GM21786 (cell line): ENCODE results near the gene GSTO1.

ENCODE experiments used
- ATAC-seq: cut with Tn5 transposase; IDR thresholded peaks from one replicate; pipeline ENCODE4 v1.9.1; 2021; ENCODE audit not compliant: unreplicated experiment

GSTO1 gene

DNA sequence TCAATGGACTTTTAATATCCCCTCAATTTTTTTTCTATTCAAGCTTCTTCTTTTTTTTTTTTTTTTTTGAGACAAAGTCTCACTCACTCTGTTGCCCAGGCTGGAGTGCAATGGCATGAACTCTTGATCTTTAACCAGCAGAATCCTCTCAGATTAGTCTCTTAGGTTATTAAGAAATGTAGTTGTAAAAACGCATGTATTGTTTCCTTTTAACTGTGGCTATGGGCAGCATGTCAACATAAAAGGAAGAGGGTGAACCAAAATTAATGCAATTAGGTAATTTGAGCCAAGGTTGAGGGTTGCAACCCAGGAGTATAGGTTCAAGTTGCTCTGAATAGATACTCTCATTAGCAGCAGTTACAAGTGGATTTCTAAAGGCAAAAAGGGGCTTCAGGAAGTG is 4.3 kb upstream of the GSTO1 start:
- ATAC-seq: no peak

DNA sequence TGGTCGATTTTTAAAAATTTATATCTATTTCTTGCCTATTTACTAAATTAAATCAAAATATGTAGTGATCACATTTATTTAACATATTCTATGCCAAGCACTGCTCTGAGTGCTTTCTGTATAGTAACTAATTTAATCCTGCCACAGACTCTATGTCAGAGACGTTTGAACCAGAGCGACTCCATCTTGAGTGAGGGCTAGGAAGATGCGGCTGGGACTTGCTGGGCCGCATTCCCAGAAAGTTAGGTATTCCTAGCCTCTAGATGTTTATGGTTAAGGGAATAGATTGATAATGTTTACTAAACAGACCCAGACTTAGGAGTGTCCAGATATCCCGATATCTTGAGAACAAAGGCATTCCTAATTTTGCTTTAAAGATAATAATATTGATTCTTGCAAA is 3.2 kb upstream of the GSTO1 start:
- ATAC-seq: no peak

DNA sequence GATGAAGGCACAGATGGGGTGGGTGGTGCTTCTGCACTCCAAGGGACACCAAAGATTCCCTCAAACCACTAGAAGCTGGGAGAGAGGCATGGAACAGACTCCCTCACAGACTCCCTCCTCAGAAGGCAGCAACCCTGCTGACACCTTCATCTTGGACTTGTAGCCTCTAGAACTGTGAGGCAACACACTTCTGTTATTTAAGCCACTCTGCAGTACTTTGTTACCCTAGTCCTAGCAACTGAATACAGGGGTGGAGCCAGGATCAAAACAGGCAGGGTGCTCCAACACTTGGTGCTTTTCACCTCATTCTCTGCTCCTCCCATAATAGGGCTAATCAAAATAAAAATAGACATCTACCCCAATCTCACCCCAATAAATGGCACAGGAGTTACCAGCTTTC is 2.3 kb upstream of the GSTO1 start:
- ATAC-seq: no peak

DNA sequence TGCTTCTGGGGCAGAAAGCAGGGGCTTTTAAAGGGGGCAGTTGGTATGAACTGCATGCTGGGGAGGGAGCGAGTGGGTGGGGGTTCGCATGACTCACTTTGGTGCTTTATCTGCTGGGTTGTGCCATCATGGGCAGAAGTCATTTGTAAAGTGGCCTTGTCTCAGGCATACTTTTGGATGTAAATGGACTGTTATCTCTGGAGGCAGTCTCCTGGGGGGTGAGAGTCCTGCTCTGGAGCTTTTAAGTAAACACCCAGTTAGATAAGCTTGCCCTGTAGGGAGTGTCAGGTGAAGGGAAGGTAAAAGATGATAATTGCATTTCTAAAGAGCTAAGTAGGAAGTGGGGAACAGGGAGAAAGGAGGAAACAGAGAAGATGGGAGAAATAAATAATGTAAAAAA is 1.6 kb upstream of the GSTO1 start:
- ATAC-seq: no peak

DNA sequence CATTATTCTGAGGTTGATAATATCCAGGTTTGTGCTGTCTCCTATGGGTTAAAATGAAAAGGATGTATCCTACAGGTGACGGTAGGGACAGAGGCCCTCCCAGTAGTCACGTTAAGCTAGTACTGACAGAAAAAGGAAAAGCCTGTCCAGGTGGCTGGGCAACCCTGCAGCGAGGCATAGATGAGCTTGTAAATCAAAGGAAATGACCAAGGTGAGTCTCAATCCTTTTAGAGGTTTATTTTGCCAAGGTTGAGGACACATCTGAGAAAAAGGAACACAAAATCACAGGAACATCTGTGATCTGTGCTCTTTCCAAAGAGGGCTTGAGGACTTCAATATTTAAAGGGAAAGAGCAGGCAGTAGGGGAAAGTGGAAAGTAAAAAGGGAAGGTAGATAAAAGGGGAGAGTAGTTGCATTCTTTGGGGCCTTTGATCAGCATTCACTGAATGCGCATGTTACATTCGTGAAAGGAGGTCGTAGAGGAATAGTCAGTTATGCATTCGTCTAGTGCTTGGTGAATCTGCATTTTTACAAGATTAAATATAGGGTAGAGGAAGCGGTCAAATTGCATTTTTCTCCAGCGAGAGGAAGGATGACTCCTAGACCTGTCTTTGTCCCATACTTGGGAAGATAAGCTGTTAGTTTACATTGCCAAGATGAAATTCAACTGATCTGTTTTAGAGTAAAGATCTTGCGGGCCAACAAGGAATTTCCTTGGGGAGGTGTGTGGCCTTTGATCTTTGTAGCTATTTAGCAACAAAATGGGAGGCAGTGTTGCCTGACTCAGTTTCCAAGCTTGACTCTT is 884 bp upstream of the GSTO1 start:
- no peak for ATAC-seq

DNA sequence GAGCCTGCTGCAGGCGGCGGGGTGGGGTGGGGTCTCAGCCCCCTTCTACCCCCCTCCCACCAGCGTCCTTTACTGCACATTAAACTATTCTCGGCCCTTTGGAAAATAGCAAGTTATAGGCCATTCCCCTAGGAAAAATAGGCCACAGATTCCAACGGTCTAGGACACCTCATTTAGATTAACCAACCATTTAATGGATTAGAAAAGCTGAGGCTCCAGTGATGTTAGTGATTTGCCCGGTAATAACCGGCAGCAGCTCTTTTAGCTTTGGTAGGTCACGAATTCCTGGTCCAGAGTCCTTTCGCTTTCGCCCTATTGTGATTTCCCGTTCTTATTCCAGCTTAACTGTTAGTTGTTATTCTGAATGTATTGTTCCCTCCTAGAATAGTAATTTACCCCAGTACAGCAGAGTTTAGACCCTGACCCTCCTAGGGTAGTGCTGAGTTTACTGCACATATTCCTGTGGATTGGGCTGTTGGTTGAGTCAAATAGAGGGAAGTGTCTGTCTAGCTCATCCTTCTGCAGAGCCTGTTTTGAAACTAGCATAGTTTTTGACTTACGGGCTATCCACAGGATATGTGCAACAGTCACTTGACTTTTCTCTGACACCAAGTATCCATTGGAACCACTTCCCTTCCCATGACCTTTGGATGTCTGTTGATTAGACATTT is 754 bp downstream of the GSTO1 start:
- peak; percentile 44 for ATAC-seq

DNA sequence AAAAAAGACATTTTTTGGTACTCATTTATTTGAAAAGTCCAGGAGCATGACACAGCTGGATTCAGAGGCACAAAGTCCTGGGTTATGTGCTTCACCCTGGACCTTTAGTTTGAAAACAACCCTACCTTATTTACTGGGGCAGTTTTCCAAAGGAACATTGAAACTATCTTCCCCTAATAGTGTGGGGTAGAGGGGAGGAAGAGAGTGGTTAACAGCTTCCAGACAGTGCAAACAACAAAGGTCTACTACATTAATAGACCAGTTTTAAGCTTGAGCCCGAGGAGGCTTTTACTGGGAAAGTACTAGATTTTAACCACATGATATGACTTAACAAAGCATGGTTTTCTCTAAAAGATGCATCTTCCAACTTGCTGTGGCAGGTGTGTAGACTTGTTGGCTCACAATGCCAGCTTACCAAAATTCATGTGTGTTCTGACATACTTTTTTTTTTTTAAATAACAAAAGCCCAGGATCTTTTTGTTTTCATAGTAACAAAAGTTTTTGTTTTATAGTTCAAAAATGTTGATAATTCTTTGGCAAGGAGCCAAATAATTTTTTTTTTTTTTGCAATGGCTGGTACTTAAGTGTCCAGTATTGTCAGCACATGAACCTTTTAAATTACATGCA is 1.8 kb downstream of the GSTO1 start:
- ATAC-seq: no peak

DNA sequence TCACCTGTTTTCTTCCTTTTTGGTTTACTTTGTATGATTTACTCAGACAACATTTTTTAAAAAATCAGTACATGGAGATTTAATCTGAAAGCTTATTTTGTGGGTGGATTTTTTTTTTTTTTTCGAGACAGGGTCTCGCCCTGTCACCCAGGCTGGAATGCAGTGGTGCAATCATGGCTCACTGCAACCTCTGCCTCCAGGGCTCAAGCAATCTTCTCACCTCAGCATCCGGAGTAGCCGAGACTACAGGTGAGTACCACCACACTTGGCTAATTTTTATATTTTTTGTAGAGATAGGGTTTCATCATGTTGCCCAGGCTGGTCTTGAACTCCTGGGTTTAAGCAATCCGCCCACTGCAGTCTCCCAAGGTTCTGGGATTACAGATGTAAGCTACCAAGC is 2.5 kb downstream of the GSTO1 start:
- ATAC-seq: no peak

DNA sequence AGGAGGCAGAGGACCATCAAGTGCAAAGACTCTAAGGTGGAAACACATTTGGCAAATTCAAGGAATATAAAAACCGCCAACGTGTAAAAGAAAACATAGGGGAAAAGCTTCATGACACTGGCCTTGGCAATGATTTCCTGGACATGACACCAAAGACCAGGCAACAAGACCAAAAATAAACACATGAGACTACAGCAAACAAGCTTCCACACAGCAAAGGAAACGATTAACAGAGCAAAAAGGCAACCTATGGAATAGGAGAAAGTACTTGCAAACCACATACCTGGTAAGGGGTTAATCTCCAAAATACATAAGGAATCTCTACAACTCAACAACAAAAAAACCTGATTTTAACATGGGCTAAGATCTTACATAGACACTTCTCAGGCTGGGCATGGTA is 3.5 kb downstream of the GSTO1 start:
- ATAC-seq: no peak

DNA sequence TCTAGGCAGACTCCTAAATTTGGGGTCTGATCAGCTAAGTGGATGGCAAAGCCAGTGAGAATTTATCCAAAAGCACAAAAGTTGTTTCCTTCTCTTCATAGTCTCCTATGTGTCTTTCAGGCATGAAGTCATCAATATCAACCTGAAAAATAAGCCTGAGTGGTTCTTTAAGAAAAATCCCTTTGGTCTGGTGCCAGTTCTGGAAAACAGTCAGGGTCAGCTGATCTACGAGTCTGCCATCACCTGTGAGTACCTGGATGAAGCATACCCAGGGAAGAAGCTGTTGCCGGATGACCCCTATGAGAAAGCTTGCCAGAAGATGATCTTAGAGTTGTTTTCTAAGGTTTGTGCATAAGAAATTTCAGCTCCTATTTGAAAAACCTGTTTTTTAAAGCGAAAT is 4.8 kb downstream of the GSTO1 start:
- no peak for ATAC-seq

DNA sequence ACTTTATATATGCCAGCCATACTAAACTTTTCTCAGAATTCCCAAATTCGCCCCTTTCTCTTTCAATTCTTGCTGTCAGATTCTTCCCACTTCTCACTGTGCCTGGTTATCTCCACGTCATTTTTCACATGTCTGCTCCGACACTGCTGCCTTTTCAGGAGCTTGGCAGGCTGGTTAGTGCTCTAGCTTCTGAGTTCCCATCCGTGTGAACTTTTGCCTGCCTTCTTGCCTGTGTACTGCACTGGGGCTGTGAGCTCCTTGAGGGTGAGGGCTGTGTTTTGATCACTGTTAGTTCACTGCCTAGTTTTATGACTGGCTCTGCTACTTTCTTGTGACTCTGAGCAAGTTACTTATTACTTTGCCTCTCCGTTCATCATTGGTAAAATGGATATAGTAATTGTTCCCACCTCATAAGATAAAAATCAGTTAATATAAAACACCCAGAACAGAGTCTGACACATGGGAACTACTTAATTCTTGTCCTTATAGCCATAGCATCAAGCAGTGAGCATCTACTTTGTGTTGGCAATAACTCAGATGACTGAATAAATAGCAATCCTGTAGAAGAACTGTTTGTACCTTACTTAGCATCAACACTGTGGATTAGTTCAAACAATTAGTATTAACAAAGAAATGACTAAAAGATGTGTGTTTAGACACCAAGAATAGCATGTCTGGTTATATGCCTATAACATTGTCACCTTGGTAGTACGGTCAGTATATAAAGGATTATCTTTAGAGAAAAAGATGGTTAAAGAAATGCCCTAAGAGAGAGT is 5.5 kb downstream of the GSTO1 start:
- ATAC-seq: no peak

DNA sequence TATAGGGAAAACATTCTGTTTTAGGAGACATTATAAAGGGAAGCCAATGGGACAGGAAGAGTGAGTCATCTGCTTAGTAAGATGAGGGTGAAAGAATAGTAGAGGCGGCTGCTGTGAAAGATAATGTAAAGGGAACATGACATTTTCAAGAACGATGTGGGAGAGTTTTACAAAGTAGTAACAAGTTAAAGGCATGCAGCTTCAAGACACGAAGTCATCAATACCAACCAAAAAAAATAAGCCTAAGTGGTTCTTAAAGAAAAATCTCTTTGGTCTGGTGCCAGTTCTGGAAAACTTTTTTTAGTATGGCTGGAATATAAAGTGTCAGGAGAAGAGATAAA is 6.1 kb downstream of the GSTO1 start:
- ATAC-seq: no peak

DNA sequence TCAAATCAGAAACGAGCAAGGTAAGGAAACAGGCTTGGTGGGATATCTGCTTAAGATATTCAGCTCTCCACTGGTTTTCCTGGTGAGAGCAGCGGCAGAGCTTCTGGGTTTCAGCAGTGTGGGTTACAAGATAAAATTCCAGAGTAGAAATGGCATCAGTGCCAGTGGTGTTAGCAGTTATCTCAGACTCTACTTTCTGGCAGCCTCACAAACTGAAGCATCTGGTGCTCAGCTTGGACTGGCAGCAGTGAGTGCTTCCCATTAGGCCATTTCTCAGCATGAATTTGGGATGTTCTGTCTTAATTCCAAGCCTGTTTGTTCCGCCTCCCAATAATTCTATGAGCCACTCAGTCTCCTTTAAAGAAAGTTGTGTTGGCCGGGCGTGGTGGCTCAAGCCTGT is 7.4 kb downstream of the GSTO1 start:
- no peak for ATAC-seq

DNA sequence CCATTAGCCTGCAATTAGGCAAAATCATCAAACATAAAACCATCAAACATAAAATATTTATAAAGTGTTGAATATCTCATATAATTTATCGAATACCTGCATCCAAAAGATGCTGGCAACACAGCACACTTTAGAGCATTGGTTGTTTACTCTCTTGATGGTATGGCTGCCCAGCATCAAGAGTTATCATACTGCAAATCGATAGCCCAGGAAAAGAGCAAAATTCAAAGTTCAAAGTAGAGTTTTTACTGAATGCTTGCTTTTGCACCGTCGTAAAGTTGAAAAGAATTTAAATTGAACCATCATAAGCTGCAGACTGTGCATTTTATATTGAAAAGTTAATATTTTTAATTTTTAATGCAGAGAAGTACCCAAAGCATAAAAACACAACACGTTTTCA is 10.1 kb downstream of the GSTO1 start:
- ATAC-seq: no peak

DNA sequence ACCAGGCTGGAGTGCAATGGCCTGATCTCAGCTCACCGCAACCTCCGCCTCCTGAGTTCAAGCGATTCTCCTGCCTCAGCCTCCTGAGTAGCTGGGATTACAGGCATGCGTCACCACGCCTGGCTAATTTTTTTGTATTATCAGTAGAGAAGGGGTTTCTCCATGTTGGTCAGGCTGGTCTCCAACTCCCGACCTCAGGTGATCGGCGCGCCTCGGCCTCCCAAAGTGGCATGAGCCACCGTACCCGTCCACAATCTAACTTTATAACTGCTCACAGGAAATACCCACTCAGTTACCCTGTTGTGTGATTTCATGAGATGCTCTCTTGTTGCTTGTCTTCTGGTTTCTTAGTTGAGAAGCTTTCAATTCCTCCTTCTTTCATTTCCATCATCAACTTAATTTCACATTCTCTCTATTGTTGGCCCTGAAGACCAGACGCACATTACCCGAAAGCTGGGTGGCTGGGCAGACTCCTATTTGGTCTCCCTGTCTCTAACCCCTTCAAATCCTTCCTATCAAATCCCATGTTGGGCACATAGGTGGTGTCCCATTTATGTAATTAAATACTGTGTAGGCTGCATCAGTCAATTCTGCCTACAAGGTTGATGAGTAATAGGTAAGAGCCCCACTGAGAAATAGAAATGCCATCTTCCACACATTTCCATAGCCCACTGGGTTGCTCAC is 13.2 kb downstream of the GSTO1 start:
- no peak for ATAC-seq

DNA sequence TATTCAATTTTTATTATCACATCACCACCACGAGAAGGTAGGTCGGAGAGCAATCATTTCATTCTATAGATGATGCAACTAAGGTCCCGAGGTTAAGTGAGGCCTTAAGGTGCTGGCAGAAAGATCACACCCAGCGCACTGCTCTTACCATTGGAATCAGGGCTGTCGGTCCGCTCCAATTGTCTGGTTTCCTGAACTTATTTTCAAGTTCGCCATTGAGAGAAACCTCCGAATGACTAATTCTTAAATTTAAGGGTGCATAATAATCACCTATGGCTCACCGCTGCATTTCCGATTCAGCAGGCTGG is 13.7 kb downstream of the GSTO1 start:
- peak; percentile 0 for ATAC-seq

DNA sequence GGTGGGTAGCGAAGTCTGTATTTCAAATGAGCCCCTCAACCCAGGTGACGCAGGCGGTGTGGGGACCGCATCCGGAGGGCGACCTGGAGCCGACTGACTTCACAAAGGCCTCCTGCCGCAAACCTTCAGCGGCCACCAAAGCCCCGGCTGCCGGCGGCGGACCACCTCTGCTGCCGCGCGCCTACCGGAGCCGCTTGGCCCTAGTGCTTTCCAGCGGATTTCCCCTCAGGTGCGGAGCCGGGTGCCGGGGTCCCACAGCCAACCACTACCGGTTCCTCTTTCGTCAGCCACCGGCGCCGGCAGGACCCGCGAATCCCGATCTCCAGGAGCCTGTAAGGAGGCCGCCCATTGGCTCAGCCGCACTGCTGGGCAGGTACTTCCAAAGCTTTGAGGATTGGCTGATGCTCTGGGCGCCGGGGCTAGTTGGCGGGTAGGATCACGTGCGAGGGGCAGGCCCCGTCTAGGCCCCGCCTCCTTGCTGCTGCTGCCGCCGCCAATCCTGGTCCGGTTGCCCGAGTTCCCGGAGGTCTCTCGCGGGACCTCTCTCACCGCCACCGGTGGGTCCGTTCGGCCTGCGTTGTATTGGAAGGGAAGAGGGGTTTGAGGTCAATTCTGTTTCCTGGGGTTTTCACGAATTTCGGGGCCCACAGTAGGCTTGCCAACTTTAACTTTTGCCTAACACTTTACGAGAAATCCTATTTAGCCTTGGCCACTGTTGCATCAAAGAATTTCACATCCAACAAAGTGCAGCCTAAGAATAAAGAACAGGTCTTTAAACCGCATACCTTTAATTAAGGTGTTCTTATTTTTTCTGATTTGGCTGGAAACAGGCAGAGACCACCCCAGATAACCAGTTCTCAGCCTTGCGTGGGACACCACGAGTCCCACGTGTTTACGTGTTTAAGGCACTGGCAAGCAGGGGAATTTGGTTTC is 14.3 kb downstream of the GSTO1 start, which contains the start of gene GSTO2:
Gene GSTO2, plus strand, starts transcription at position 472 of the 933 bp plus-strand sequence. CDS start 5,732 bp downstream, outside the sequence.
- ATAC-seq: peak; percentile 99

DNA sequence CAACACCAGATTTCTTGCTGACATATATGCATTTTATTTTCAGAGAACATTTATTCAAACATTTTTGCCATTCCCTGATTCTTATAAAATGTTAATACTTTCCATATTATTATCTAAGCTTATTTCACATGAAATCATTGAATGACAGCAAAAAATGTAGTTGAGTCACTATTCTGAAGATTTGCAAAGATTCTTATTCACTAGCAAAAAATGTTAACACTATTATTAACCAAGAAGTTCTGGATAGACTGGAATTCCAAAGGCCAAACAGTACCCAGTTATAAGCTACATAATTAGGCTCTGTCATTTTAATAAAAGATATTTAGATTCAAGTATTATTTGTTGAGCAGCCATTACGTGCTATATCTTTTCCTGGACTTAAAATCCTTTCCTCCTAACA is 18.6 kb downstream of the GSTO1 start:
- ATAC-seq: no peak

DNA sequence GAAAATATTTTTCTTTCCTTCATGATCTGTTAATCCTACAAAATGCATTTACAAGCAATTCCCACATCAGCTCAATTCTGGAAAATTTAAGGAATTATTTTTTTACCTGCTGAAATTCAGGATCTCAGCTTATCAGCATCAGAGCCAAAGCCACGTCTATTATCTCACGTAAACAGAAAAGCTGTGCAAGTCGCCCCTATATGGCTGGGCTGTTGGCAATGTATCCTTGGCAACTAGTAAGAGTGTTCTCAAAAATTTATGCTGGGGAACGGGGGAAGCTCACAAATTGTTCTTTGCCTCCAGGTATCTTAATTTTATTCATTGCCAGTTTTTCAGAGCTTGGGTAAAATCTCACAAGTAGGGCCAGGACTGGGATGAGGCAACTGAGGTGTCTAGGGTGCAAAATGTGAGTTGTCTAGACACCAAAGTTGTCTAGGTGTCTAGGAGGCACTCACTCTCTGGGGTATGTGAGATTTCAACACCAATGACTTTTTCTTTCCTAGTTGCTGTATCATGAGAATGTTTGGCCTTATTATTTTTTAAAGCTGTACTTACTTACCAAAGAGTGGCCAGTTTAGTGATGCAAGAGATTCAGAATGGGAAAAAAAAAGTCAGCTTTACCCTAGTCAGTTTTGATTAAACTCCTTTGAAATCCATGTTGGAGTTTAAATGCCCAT is 19.3 kb downstream of the GSTO1 start:
- ATAC-seq: no peak
